HG03045 (cell line): ENCODE results near the gene MEIOC.
A peak's percentile ranks its signal among the peaks of the same experiment; 100 is the strongest.
"Not testable (repeated sequence)": the region's sequence is repeated elsewhere in the genome, so short reads cannot be mapped to it uniquely, and the experiment has no call there.

Source experiments
- ATAC-seq: cut with Tn5 transposase; IDR thresholded peaks from one replicate; pipeline ENCODE4 v1.9.1; 2021; ENCODE audit warnings: mild to moderate bottlenecking, moderate library complexity; ENCODE audit not compliant: unreplicated experiment

The MEIOC gene

GRCh38 chr17:44700288-44700687 is 44.0 kb downstream of the MEIOC start:
- ATAC-seq: not testable (repeated sequence)

- ATAC-seq: peak; percentile 12
Measured at GRCh38 chr17:44707755-44708400, 51.6 kb downstream of the MEIOC start.

DNA sequence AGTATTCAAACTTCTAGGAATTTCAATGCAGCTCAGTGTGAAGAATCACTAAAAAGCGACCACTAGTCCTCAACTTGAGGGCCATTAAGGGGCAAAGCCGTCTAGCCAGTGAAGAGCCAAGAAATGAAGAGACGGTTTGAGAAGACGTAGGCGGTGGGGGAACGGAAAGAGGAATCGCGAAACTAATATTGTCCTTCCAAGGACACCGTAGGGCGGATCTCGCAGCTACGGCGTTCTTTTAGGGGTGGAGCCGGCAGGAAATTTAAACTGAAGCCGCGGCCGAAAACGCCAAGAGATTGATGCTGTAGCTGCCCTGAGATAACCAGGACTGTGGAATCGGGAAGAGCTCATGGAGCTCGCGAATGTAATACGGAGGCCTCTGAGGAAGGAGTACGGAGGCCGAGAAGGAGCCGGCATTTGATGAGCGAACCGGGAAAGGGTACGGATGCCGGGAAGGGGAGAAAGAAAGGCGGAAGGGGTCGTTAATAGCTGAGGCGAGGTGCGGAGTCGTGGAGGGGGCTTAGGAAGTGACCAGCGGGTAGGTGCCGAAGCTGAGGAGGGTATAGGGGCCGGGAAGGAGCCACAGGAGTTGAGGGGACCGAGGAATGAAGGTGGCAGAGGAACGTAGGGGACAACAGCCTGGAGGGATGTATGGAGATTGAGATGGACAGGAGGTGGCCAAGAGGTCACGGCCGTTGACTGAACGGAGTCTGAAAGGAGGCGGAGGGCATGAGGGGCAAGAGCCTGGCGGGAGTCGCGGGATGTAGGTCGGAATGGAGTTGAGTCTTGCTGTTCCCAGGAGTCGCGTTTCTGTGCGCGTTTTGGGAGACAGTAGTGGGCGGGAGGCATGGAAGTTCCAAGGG is 52.4 kb downstream of the MEIOC start, which contains the start of gene DBF4B:
DBF4B (plus strand) TSS at position 265 of the 863 bp plus-strand sequence; CDS start at position 421, 156 bp downstream.
- peak; percentile 66 for ATAC-seq

- no peak for ATAC-seq
Measured at GRCh38 chr17:44719444-44719843, 63.2 kb downstream of the MEIOC start.

- ATAC-seq: no peak
Measured at GRCh38 chr17:44722254-44722653, 66.0 kb downstream of the MEIOC start.
